Activated CD8-positive, alpha-beta memory T cell treated with anti-CD3 and anti-CD28 coated beads, Interleukin-2, amount 50 U/mL, for 24 hours (primary cell): Measurements from ENCODE around the gene SCAMP1.

ENCODE experiments used
- DNase-seq: peaks from one replicate; pipeline ENCODE4 v3.0.0-alpha.2; 2020; ENCODE audit errors: extremely low read depth

SCAMP1 gene

GRCh38 chr5:78511121-78511906, 150.9 kb downstream of the SCAMP1 start:
- DNase-seq: no peak

- no peak for DNase-seq
These were observed 152.0 kb downstream of the SCAMP1 start for GRCh38 chr5:78512435-78512834.

GRCh38 chr5:78513441-78513840, 153.0 kb downstream of the SCAMP1 start:
- DNase-seq: no peak

- DNase-seq: no peak
These were observed 154.3 kb downstream of the SCAMP1 start for GRCh38 chr5:78514427-78515330.

- DNase-seq: no peak
These were observed 155.3 kb downstream of the SCAMP1 start for GRCh38 chr5:78515670-78516069.

- no peak for DNase-seq
These were observed 158.2 kb downstream of the SCAMP1 start for GRCh38 chr5:78518365-78519197.

GRCh38 chr5:78519198-78519941, 159.0 kb downstream of the SCAMP1 start:
- DNase-seq: no peak

- no peak for DNase-seq
These were observed 161.0 kb downstream of the SCAMP1 start for GRCh38 chr5:78521455-78521854.

GRCh38 chr5:78522476-78523260, 162.3 kb downstream of the SCAMP1 start:
- no peak for DNase-seq

- DNase-seq: no peak
These were observed 163.1 kb downstream of the SCAMP1 start for GRCh38 chr5:78523314-78524193.

- DNase-seq: no peak
These were observed 165.7 kb downstream of the SCAMP1 start for GRCh38 chr5:78526049-78526525.

- no peak for DNase-seq
These were observed 166.8 kb downstream of the SCAMP1 start for GRCh38 chr5:78527054-78527859.

- no peak for DNase-seq
These were observed 167.5 kb downstream of the SCAMP1 start for GRCh38 chr5:78527925-78528324.
